ENCODE results near the gene SUV39H2. TPM values are rescaled to one million over a fixed set of nuclear protein-coding genes. Genes with fewer than 3 reads are reported as not detected.
"Not testable (repeated sequence)": the region's sequence is repeated elsewhere in the genome, so short reads cannot be mapped to it uniquely, and the experiment has no call there.

SUV39H2 gene
- total RNA-seq, 1 donor from 2014 or later, result 8.6 TPM

GRCh38 chr10:14873090-14873760, 5.4 kb upstream of the SUV39H2 start:
- no peak for DNase-seq (ENCODE audit: low spot score)

GRCh38 chr10:14875941-14876340, 2.7 kb upstream of the SUV39H2 start:
- DNase-seq (ENCODE audit: low spot score), result no peak

- no peak for DNase-seq (ENCODE audit: low spot score)
These were observed 1.9 kb upstream of the SUV39H2 start for GRCh38 chr10:14876764-14877163.

- DNase-seq (ENCODE audit: low spot score), result no peak
These were observed 660 bp downstream of the SUV39H2 start for GRCh38 chr10:14879124-14879927.

- no peak for DNase-seq (ENCODE audit: low spot score)
These were observed 1.2 kb downstream of the SUV39H2 start for GRCh38 chr10:14879928-14880193.

- no peak for DNase-seq (ENCODE audit: low spot score)
These were observed 1.6 kb downstream of the SUV39H2 start for GRCh38 chr10:14880229-14880628.

- DNase-seq (ENCODE audit: low spot score), result no peak
These were observed 5.4 kb downstream of the SUV39H2 start for GRCh38 chr10:14884082-14884481.

GRCh38 chr10:14889318-14889717, 10.7 kb downstream of the SUV39H2 start:
- DNase-seq (ENCODE audit: low spot score), result no peak

GRCh38 chr10:14891151-14891550, 12.5 kb downstream of the SUV39H2 start:
- no peak for DNase-seq (ENCODE audit: low spot score)

GRCh38 chr10:14904316-14904732, 25.7 kb downstream of the SUV39H2 start:
- no peak for DNase-seq (ENCODE audit: low spot score)

- DNase-seq (ENCODE audit: low spot score), result no peak
These were observed 26.2 kb downstream of the SUV39H2 start for GRCh38 chr10:14904864-14905263.

- no peak for DNase-seq (ENCODE audit: low spot score)
These were observed 27.2 kb downstream of the SUV39H2 start for GRCh38 chr10:14905890-14906289.

- DNase-seq (ENCODE audit: low spot score), result no peak
These were observed 28.1 kb downstream of the SUV39H2 start for GRCh38 chr10:14906765-14907164.

- not testable (repeated sequence) for DNase-seq (ENCODE audit: low spot score)
These were observed 28.9 kb downstream of the SUV39H2 start for GRCh38 chr10:14907591-14907990.

GRCh38 chr10:14909101-14909500, 30.4 kb downstream of the SUV39H2 start:
- no peak for DNase-seq (ENCODE audit: low spot score)

- DNase-seq (ENCODE audit: low spot score), result no peak
These were observed 32.3 kb downstream of the SUV39H2 start for GRCh38 chr10:14910953-14911352.

GRCh38 chr10:14911801-14912200, 33.1 kb downstream of the SUV39H2 start:
- no peak for DNase-seq (ENCODE audit: low spot score)

GRCh38 chr10:14916600-14916999, 37.9 kb downstream of the SUV39H2 start:
- DNase-seq (ENCODE audit: low spot score), result no peak

- DNase-seq (ENCODE audit: low spot score), result no peak
These were observed 39.2 kb downstream of the SUV39H2 start for GRCh38 chr10:14917827-14918226.

- DNase-seq (ENCODE audit: low spot score), result no peak
These were observed 40.3 kb downstream of the SUV39H2 start for GRCh38 chr10:14918964-14919363.

- no peak for DNase-seq (ENCODE audit: low spot score)
These were observed 45.3 kb downstream of the SUV39H2 start for GRCh38 chr10:14924013-14924412.

GRCh38 chr10:14925268-14925667, 46.6 kb downstream of the SUV39H2 start:
- no peak for DNase-seq (ENCODE audit: low spot score)

GRCh38 chr10:14926061-14926470, 47.4 kb downstream of the SUV39H2 start:
- no peak for DNase-seq (ENCODE audit: low spot score)
